Myometrial cell (primary cell): Measurements from ENCODE around the gene FBXO38. TPM values are rescaled to one million over a fixed set of nuclear protein-coding genes. Genes with fewer than 3 reads are reported as not detected.

Source experiments
- total RNA-seq: library from RNA; depleted of rRNA; stranded (reverse); fragments of >200 nt; gene quantifications from 2 replicates; pipeline ENCODE4 v1.2.3, GENCODE V29; 2015

The FBXO38 gene, protein sequence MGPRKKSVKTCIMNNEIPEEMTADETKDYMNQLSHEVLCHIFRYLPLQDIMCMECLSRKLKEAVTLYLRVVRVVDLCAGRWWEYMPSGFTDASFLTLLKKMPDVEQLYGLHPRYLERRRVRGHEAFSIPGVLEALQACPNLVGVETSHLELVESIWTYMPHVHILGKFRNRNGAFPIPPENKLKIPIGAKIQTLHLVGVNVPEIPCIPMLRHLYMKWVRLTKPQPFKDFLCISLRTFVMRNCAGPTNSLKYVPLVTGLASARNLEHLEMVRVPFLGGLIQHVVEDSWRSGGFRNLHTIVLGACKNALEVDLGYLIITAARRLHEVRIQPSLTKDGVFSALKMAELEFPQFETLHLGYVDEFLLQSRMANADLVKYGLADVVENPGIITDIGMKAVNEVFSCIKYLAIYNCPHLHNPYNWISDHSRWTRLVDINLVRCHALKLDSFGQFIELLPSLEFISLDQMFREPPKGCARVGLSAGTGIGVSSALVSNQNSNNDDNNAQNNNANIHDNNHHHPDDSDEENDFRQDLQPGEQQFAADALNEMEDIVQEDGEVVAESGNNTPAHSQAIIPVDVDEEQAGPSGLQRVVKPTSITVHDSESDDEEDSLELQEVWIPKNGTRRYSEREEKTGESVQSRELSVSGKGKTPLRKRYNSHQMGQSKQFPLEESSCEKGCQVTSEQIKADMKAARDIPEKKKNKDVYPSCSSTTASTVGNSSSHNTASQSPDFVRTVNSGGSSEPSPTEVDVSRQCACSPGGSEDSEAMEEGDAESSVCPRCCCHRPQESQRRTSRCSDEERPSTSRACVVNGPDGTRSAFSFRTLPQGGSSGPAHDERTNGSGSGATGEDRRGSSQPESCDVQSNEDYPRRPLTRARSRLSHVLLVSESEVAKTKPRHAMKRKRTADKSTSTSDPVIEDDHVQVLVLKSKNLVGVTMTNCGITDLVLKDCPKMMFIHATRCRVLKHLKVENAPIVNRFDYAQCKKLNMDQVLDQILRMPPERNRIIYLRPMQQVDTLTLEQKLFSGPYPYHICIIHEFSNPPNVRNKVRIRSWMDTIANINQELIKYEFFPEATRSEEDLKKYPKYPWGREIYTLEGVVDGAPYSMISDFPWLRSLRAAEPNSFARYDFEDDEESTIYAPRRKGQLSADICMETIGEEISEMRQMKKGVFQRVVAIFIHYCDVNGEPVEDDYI
- 23.7 and 30.6 TPM in 2 replicates for total RNA-seq

DNA sequence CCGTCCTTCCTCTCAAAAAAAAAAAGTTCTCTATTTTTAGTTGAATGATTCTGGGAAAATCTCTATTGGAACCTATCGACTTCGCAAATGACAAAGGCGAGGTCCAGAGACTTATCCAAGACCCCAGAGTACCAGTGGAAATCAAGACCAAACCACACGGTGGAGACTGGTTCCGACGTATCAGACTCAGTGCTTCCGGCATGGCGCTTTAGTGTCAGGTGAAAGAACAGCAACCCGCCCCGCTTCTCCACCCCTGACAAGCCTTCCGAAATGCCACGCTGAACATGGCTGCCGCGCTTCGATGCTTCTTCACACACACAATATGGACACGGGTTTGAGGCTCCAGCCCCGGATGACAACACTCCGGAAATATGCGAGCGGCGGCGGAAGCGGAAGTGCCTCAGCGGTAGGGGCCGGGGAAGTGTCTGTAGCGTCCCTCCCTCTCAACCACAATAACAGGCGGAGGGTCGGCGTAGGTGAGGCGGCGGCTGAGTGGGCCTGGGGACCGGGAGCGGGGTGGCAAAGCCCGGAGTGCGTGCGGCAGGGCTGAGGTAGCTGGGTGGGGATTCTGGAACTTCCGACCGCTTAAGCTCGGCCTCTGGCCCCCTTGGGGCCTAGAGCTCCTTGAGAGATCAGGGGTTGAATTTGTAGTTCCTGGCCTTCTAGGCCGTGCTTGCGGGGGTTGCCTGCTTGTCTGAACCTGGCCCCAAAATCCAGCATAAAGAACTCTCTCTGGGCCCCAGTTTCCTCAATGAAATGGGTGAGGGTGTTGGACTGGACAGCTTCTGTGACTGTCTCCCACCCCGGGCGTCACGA, at the start of gene FBXO38:
TSS of gene FBXO38 (plus strand) at position 395 of the 816 bp plus-strand sequence. CDS start 10,819 bp downstream, outside the sequence.

GRCh38 chr5:148335259-148335658, 48.5 kb upstream of the FBXO38 start, which contains the start of gene SPINK9:
Gene SPINK9 (plus strand): TSS chr5:148335559. CDS start chr5:148335614, 55 bp downstream.

Other genes starting within 250 kb of the FBXO38 start
- gene SPINK14, start 215.4 kb upstream of the FBXO38 start, total RNA-seq: not detected in 2 replicates
- gene SPINK6, start 180.9 kb upstream of the FBXO38 start, total RNA-seq: 1.1 TPM in 1 of 2 replicates, not detected in the other
- not detected in 2 replicates for gene MARCOL, start 145.4 kb upstream of the FBXO38 start, total RNA-seq
- gene SPINK13, start 115.2 kb upstream of the FBXO38 start, total RNA-seq: not detected in 2 replicates
- gene SPINK7, start 71.5 kb upstream of the FBXO38 start, total RNA-seq: not detected in 2 replicates
- not detected in 2 replicates for gene SPINK9, start 48.4 kb upstream of the FBXO38 start, total RNA-seq